ENCODE measurements around the gene TVP23C.
A peak's percentile ranks its signal among the peaks of the same experiment; 100 is the strongest.

TVP23C gene

DNA sequence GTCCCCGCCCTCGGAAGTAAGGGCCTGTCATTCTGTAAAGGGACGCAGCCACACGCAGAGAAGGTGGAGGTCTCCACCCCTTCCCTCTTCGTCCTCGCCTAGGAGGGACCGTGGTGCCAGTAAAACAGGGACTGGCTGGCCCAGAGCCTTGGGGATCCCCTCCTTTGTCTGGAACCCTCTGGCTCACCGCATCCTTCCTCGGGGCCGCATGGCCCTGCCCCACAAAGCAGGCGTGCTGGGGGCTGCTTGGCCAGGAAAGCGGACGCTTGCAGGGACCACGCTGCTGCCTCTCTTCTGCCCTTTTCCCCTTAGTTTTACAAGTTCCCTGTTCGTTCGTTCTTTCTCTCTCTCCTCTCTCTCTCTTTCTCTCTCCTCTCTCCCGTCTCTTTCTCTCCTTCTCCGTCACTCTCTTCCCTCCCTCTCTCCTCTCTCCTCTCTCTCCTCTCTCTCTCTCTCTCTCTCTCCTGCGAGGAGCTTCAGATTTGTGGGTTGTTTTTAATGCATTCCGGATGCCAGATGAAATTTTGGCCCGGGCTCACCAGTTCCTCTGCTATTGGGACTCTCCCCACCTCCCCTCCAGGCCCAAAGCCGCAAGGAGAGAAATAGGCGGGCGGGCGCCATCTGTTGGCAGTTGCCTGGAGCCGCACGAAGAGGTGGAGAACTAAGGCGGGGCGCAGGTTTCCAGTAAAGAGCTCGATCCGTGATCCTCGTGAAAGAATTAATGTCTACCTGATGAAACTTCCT lies 60.7 kb downstream of the TVP23C start:
- ChIA-PET POLR2A (interaction anchor here (0.6 to 1.2 kb wide), 6 partner anchors 11 to 266 kb away, joined by 3 to 4 read pairs (median 4); no protein-coding TSS in a partner anchor), CTCF (interaction anchor here (0.6 to 11.1 kb wide), 49 partner anchors 8 to 335 kb away, joined by 3 to 318 read pairs (median 5); partner anchors contain the start of gene PMP22)
- peak; percentile 67 for DNase-seq (ENCODE audit: low read depth, low spot score)
- TF ChIP-seq, protein P1, sequence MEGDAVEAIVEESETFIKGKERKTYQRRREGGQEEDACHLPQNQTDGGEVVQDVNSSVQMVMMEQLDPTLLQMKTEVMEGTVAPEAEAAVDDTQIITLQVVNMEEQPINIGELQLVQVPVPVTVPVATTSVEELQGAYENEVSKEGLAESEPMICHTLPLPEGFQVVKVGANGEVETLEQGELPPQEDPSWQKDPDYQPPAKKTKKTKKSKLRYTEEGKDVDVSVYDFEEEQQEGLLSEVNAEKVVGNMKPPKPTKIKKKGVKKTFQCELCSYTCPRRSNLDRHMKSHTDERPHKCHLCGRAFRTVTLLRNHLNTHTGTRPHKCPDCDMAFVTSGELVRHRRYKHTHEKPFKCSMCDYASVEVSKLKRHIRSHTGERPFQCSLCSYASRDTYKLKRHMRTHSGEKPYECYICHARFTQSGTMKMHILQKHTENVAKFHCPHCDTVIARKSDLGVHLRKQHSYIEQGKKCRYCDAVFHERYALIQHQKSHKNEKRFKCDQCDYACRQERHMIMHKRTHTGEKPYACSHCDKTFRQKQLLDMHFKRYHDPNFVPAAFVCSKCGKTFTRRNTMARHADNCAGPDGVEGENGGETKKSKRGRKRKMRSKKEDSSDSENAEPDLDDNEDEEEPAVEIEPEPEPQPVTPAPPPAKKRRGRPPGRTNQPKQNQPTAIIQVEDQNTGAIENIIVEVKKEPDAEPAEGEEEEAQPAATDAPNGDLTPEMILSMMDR (IDR thresholded peaks at IDR 0.05; ENCODE audit: insufficient read depth, low read length, missing control alignments), result peak; percentile 88
- peak overlapping the region; percentile 33 for H3K4me3 ChIP-seq (ENCODE audit: low read depth, low read length)

DNA sequence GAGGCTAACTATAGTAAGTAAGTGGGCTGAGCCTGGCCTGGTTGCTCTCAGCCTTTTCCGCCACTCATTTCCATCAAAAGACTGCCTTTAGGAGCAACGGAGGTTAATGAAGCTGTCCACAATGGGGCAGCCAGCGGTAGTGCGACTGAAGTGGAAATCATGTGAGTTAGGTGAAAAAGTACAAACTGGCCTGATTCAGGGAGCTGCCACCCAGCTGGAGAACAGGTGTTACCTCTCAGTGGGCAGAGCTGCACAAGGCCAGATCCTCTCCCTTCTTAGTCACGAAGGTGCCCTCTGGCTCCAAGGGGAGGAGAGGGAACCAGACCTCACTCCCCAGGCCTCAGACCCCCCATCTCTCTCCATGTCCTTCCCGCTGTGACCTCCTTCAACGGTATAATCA lies 61.5 kb downstream of the TVP23C start:
- no peak for DNase-seq (ENCODE audit: low read depth, low spot score)
- POLR2A ChIA-PET, result interaction anchor here (1.2 kb wide), 1 partner anchor 266 kb away, joined by 3 read pairs; no protein-coding TSS in a partner anchor
- no peak overlapping the region for H3K4me3 ChIP-seq (ENCODE audit: low read depth, low read length)
- CTCF ChIA-PET, result interaction anchor here (1.8 to 11.1 kb wide), 10 partner anchors 9 to 270 kb away, joined by 7 to 318 read pairs (median 14); no protein-coding TSS in a partner anchor
- TF ChIP-seq, protein P1 (IDR thresholded peaks at IDR 0.05; ENCODE audit: insufficient read depth, low read length, missing control alignments), result no peak

DNA sequence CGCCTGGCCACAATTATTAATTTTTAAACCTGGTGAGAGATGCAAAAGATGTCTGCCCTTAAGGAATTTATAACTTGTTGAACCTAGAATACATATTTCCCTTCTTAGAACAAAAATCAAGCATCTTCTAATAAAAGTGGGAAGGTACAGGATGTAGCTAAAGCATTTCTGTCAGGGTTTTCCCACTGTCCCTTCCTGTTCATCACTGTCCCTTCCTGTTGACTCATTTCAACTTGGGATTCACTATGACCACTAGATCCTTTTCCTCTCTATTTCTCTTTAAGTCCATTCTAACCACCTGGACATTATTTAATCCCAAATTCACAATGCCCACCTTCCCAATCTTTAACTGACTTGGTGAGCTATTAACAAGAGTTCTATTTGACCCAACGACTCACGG lies 62.0 kb downstream of the TVP23C start:
- TF ChIP-seq, protein P1 (IDR thresholded peaks at IDR 0.05; ENCODE audit: insufficient read depth, low read length, missing control alignments), result no peak
- CTCF ChIA-PET, result interaction anchor here (2.0 to 11.1 kb wide), 8 partner anchors 10 to 269 kb away, joined by 7 to 318 read pairs (median 18); no protein-coding TSS in a partner anchor

DNA sequence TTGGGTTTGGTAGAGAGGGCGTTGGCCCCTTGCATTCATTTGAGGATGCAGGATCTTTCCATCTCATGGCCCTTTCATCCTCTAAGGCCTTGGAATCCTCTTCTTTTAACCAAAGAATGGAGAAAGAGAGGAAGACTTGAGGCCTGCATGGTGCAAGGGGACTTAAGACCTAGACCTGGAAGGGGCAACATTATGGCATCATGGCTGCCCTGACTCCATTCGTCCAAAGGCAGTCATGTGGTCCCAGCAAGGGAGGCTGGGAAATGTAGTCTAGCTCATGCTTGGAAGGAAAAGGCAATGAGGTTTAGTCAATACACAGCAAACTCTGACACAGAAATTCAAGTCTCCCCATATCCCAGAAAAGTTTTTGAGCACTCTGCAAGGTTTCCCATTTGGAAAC lies 65.2 kb downstream of the TVP23C start:
- CTCF ChIA-PET, result interaction anchor here (11.1 kb wide), 1 partner anchor 238 kb away, joined by 318 read pairs; no protein-coding TSS in a partner anchor
- TF ChIP-seq, protein P1 (IDR thresholded peaks at IDR 0.05; ENCODE audit: insufficient read depth, low read length, missing control alignments), result no peak
- DNase-seq (ENCODE audit: low read depth, low spot score), result no peak
- POLR2A ChIA-PET, result no interaction called here
- no peak overlapping the region for H3K4me3 ChIP-seq (ENCODE audit: low read depth, low read length)

More for the DNA sequence above, 62.0 kb downstream of the TVP23C start:
- POLR2A ChIA-PET, result no interaction called here
- DNase-seq (ENCODE audit: low read depth, low spot score), result no peak
- no peak overlapping the region for H3K4me3 ChIP-seq (ENCODE audit: low read depth, low read length)

DNA sequence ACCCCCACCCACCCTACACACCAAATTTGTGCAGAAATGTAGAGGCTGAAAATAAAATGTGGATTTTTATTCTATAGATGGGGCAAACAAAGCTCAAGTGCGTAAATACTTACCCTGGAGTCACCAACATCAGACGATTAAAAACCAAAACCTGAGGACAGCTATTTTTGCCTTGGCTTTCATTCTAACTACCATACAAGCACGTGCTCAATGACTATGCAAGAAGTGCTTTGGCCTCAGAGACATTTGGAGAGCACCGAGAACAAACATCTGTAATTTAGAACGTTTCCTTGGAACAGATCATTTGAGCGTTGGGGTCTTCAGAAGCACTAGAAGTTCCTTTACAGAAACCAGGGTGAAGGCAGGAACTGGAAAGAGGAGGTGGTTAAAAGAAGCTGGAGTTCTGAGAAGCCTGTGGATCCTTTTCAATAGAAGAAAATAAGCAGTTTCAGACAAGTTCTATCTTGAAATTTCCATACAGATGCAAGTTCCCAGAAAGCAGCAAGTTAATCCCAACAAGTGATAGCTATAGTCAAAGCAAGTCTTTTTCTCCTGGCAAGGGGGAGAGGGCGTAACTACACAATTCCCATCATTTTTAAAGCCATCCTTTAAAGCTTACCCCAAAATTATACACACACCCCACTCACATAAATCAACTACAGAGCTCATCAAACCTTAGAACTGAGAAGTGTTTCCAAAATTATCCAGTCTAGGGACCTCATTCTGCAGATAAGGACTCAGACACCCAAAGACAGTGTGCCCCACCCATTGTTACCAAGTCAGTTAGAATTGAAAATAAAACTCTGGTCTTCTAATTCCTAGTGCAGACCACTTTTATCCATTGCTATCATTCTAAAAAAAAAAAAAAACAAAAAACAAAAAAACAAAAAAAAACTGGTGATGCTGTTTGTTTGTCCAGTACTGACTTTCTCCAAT lies 66.3 kb downstream of the TVP23C start:
- DNase-seq (ENCODE audit: low read depth, low spot score), result no peak
- CTCF ChIA-PET, result interaction anchor here (0.9 to 11.1 kb wide), 4 partner anchors 9 to 237 kb away, joined by 3 to 318 read pairs (median 4); no protein-coding TSS in a partner anchor
- POLR2A ChIA-PET, result interaction anchor here (1.1 kb wide), 1 partner anchor 17 kb away, joined by 3 read pairs; no protein-coding TSS in a partner anchor
- TF ChIP-seq, protein P1 (IDR thresholded peaks at IDR 0.05; ENCODE audit: insufficient read depth, low read length, missing control alignments), result no peak
- H3K4me3 ChIP-seq (ENCODE audit: low read depth, low read length), result no peak overlapping the region

All from AG04449 (cell line).